GM10847 (cell line): ENCODE results near the gene ERGIC1.

ENCODE experiments used
- POLR2A ChIP-seq: IDR thresholded peaks from 2 replicates; pipeline ENCODE4 v1.6.1; 2011; ENCODE audit not compliant: insufficient read length; ENCODE audit errors: extremely low read depth

The ERGIC1 gene

DNA sequence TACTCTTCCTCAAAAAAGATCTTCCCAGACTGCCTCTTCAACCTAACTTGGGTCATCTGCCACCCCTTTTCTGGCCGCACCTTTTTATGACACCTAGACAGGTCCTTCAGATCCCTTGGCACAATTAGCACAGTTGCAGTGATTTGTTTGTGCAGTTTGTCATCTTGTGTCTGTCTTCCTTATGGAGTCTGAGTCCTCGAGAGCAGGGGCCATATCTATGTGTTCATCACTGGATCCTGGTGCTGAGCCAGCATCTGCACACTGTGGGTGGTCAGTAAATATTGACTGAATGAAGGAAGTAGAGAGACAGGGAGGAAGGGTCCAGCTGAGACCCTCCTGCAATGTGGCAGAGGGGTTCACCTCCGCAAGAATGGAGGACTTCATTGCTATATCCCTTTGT, 14.4 kb downstream of the ERGIC1 start:
- TF ChIP-seq POLR2A, result no peak

DNA sequence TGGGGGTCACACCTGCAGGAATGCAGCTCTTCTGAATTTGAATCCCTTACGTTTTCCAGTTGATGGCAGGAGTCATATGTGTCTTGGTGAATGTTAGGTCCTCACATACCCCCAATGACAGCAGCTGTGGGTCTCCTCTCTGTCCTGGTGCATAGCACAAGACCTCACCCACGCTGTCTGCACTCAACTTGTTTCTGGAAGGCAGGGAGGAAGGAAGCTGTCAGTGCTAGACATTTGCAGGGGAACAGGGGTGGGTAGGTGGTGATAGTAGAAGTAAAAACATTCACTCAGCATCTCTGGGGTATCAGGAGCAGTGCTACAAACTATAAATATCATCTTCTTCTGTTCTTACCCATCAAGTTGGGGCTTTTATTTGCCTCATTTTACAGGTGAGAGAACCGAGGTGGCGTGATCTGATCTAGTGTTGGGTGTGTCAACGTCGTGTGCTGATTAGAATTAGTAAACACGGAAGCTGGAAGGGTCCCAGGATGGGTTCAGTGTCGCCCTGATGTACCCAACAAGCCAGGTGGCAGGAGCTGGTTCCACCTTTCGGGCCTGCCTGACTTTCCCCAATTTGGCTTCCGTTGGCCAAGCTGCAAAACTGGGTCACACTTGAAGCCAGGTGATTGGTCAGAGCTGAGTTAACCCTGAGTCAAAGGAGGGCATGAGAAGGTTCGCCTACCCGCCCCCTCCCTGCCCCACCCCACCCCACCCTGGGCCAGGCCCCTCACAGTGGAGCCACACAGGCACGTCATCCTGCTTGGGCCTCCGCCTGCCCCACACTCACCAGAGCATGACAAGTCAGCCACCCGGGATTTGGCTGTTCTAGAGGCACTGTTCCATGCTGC, 15.8 kb downstream of the ERGIC1 start:
- no peak for TF ChIP-seq POLR2A

DNA sequence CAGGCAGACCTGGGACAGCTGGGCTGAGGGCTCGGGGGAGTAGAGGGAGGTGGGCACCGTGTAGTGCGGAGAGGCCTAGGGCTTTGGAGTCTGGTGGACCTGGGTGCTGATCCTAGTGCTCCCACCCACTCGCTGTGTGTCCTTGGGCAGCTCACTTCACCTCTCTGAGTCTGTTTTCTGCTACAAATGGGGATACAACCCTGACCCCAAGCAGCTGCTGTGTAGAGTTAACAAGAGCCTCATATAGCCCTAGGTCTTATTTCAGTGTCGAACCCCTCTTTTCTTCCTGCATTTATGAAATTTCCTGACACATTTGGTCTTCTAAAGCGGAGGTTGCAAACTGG, 16.4 kb downstream of the ERGIC1 start:
- no peak for TF ChIP-seq POLR2A

GRCh38 chr5:172852490-172853354, 18.7 kb downstream of the ERGIC1 start:
- TF ChIP-seq POLR2A, result no peak

DNA sequence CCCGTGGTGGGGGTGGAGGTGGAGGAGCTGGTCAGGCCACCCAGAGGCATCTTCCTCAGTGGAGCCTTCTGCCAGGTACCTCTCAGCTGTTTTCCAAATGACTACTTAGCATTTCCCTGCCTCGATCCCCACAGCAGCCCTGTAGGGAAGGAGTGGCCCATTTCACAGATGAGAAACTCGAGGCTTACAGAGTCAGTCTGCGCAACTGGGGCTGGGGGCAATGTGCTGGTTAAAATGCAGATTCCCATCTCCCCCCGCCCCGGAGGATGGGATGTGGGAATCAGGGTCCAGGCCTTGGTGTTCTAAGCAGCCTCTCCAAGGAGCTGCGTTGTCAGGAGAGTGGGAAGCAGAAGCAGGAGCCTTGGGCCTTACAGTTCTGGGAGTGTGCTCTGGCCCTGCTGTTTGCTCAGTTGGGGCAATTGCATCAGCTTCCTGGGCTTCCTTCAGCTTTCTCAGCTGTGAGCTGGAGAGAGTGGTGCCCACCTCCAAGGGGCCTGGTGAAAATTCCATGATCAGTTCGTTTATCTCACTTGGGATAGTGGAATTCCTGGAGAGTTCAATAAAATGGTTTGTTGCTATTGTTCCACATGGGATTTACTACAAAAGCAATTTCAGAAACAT, 19.4 kb downstream of the ERGIC1 start:
- TF ChIP-seq POLR2A, result no peak

- TF ChIP-seq POLR2A, result no peak
Measured at GRCh38 chr5:172854451-172854871, 20.4 kb downstream of the ERGIC1 start.

DNA sequence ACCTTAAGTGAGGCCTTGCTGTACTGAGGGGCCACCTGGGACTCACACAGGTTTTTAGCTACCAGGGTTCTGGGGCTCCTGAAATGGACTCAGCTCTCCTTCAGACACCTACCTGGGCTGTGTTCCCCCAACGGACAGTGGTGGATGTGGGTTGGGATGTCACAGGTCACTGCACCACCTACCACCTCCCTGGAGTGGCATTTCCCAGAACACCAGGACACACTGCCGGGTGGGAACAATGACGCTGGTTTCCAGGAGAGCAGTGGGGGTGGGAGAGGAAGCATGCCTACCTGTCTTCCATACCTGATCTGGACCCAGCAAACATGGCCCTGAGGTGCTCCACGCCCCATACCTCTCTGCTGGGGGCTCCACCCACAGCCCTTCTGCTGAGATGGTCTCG, 20.9 kb downstream of the ERGIC1 start:
- TF ChIP-seq POLR2A, result no peak

DNA sequence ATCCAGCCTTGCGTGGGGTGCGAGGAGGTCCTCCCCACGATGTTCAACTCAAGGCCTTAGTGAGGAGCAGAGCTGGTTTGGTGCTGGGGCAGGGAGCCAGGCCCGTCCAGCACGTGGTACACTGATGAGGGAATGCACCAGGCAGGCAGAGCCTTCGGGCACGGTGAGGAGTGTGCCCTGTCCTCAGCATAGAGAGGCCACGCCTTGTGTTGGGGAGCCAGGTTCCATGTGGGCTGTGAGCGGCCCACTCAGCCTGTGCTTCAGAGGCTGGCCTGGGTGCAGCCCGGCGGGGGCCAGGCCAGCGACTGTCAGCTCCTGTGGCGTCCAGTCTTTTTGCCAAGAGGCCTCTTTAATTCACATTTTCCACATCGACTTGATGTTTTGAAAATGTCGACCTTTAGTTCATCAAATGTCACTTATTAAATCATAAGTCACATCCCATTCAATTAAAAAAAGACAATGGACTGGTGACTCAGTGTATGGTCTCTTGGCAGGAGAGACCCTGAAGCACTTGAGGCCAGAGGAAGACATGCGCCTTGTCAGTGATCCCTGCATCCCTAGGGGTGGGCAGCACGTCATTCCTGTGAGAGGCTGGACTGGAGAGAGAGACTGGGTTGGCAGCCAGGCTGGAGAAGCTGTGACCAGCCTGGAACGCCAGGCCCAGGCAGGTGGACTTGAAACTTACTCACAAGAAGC, 21.7 kb downstream of the ERGIC1 start:
- no peak for TF ChIP-seq POLR2A

- no peak for TF ChIP-seq POLR2A
Measured at GRCh38 chr5:172856336-172856735, 22.3 kb downstream of the ERGIC1 start.

GRCh38 chr5:172857982-172858381, 23.9 kb downstream of the ERGIC1 start:
- TF ChIP-seq POLR2A, result no peak

DNA sequence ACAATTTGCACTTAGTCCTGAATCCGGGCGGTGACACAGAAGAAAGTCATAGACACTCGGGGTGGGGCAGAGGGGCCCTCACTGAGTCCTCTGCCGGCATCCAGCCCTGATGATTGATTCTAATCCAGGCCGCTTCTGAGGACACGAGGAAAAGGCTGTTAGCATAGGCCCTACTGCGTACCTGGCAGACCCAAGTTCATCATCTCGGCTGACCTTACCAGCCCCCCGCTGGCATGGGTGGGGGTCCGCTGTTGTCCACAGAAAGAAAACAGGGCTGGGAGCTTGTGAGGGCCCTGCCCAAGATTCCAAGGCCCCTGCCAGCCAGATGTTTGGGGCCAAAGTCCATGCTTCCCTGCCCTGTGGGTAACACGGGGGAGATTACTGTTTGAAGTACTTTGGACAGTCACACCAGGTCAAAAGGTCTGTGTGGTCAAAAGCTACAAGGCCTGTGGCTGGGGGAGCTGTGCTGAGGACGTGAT, 24.5 kb downstream of the ERGIC1 start:
- TF ChIP-seq POLR2A, result no peak

GRCh38 chr5:172858990-172859811, 25.1 kb downstream of the ERGIC1 start:
- no peak for TF ChIP-seq POLR2A

DNA sequence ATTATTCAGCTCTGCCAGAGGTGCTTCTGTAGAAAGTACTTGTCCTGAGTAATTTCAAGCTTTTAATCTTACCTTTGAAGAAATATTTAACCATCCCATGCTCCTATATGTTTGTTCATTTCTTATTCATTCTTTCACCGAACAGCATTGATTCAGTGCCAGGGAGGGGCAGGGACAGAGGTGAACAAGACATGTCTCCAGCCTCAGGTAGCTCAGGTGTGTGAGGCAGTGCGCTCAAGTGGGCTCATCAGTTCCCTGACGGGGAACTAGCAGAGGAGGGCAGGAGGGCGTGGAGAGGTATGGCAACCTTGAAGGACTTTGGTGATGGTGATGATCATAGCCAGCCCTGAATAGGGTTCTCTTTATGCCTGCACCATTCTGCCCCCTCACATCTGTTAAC, 25.9 kb downstream of the ERGIC1 start:
- TF ChIP-seq POLR2A, result no peak
